NCI-H1436 treated with DMSO at 0.1 percent for 48 hours (cell line): ENCODE measurements around the gene ACADM.
A peak's percentile ranks its signal among the peaks of the same experiment; 100 is the strongest.
"Not testable (repeated sequence)": the region's sequence is repeated elsewhere in the genome, so short reads cannot be mapped to it uniquely, and the experiment has no call there.

ENCODE experiments used
- DNase-seq: peaks from one replicate; lab custom pipeline; 2025; lab: John Stamatoyannopoulos, UW

ACADM gene

GRCh38 chr1:75742047-75742625 lies 17.6 kb downstream of the ACADM start:
- DNase-seq: no peak

GRCh38 chr1:75745276-75745675 lies 20.8 kb downstream of the ACADM start:
- DNase-seq: no peak

GRCh38 chr1:75757210-75757609 lies 32.7 kb downstream of the ACADM start:
- not testable (repeated sequence) for DNase-seq

- DNase-seq: not testable (repeated sequence)
These were observed 34.0 kb downstream of the ACADM start for GRCh38 chr1:75758543-75758942.

GRCh38 chr1:75764057-75764655 lies 39.6 kb downstream of the ACADM start:
- DNase-seq: no peak

GRCh38 chr1:75765697-75766355 lies 41.3 kb downstream of the ACADM start:
- DNase-seq: no peak

GRCh38 chr1:75768016-75768415 lies 43.5 kb downstream of the ACADM start:
- DNase-seq: no peak

GRCh38 chr1:75770761-75771160 lies 46.3 kb downstream of the ACADM start:
- DNase-seq: no peak

GRCh38 chr1:75771978-75772377 lies 47.5 kb downstream of the ACADM start:
- DNase-seq: no peak

GRCh38 chr1:75777812-75778211 lies 53.3 kb downstream of the ACADM start:
- not testable (repeated sequence) for DNase-seq

- not testable (repeated sequence) for DNase-seq
These were observed 54.2 kb downstream of the ACADM start for GRCh38 chr1:75778694-75779093.

GRCh38 chr1:75780183-75780582 lies 55.7 kb downstream of the ACADM start:
- not testable (repeated sequence) for DNase-seq

GRCh38 chr1:75783920-75784319 lies 59.4 kb downstream of the ACADM start:
- DNase-seq: not testable (repeated sequence)

- no peak for DNase-seq
These were observed 60.9 kb downstream of the ACADM start for GRCh38 chr1:75785320-75785982.

- peak; percentile 83 for DNase-seq
These were observed 61.7 kb downstream of the ACADM start, which contains the start of gene RABGGTB for GRCh38 chr1:75785983-75786853. Gene RABGGTB, plus strand, starts transcription at chr1:75786256. Its CDS starts 16 bp downstream, at chr1:75786272.

GRCh38 chr1:75786901-75787493 lies 62.5 kb downstream of the ACADM start:
- DNase-seq: no peak

GRCh38 chr1:75787524-75787923 lies 63.0 kb downstream of the ACADM start:
- no peak for DNase-seq

- DNase-seq: no peak
These were observed 65.5 kb downstream of the ACADM start for GRCh38 chr1:75789988-75790387.

GRCh38 chr1:75791022-75791421 lies 66.5 kb downstream of the ACADM start:
- DNase-seq: no peak

- no peak for DNase-seq
These were observed 67.6 kb downstream of the ACADM start for GRCh38 chr1:75792091-75792490.

- no peak for DNase-seq
These were observed 69.9 kb downstream of the ACADM start for GRCh38 chr1:75794382-75794781.
